ENCODE data around the gene MTO1.

- TF ChIP-seq, protein P1, sequence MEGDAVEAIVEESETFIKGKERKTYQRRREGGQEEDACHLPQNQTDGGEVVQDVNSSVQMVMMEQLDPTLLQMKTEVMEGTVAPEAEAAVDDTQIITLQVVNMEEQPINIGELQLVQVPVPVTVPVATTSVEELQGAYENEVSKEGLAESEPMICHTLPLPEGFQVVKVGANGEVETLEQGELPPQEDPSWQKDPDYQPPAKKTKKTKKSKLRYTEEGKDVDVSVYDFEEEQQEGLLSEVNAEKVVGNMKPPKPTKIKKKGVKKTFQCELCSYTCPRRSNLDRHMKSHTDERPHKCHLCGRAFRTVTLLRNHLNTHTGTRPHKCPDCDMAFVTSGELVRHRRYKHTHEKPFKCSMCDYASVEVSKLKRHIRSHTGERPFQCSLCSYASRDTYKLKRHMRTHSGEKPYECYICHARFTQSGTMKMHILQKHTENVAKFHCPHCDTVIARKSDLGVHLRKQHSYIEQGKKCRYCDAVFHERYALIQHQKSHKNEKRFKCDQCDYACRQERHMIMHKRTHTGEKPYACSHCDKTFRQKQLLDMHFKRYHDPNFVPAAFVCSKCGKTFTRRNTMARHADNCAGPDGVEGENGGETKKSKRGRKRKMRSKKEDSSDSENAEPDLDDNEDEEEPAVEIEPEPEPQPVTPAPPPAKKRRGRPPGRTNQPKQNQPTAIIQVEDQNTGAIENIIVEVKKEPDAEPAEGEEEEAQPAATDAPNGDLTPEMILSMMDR (IDR thresholded peaks at IDR 0.05 in 4 of 5, conservative IDR thresholded peaks at IDR 0.05 in 1 of 5): no peak
- TF ChIP-seq POLR2A (IDR thresholded peaks at IDR 0.05): no peak
Measured at GRCh38 chr6:73538116-73538779, 76.7 kb downstream of the MTO1 start.
